ENCODE results near the gene TSPOAP1. TPM values are rescaled to one million over a fixed set of nuclear protein-coding genes. Genes with fewer than 3 reads are reported as not detected.

Gene TSPOAP1
- total and polyA plus RNA-seq, 5 experiments from 2014 or later, result 0.43 to 15.4 (median 1.9) TPM

DNA sequence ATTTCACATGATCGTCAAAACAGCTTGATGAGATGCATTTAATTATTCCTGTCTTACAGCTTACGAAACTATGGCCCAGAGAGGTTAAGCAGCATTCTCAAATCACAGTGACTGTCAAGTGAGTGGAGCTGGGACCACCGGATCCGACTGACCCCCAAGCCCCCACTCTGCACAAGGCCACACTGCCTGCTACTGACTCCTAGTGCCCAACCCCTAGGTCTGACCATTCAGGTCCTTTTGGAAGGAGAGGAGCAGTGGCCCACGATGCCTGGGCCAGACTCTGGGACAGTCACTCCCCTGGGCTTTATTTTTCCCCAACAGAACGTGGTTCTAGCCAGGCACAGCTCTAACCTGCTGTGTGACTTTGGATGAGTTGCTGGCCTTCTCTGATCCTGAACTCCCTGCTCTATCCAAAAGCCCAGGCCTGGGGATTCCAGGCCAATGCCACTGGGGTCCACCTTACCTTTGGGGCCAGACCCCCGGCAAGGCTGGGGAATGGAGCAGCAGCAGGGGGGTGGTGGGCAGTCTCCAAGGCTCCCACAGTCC lies 9.9 kb downstream of the TSPOAP1 start:
- Mint-ChIP-seq H3K4me1 (peaks cover 12 to 26% (median 18%) of the 10 kb centered on the region in 4 donors), H3K4me3 (no peak overlapping the region), H3K27me3 (no peaks in the 10 kb centered on the region), H3K9me3 (no peaks in the 10 kb centered on the region), H3K36me3 (peaks cover 0 to 6% (median 0%) of the 10 kb centered on the region in 3 donors), H3K27ac (peak overlapping the region in 6 of 10 donors; percentile 29 to 89 (median 68))
- POLR2A ChIA-PET, result interaction anchor here (1.0 to 27.5 kb wide), 5 partner anchors 8 to 169 kb away, joined by 3 to 1631 read pairs (median 93); partner anchors contain the start of genes HSF5, SUPT4H1 and TSPOAP1
- peak in 2 of 10 donors; percentile 0 to 40 for DNase-seq
- ATAC-seq, result no peak

GRCh38 chr17:58318065-58318481 lies 10.5 kb downstream of the TSPOAP1 start:
- ATAC-seq (no peak), DNase-seq (peak in 1 of 10 donors; percentile 58)
- H3K36me3 Mint-ChIP-seq, result peaks cover 0 to 6% (median 0%) of the 10 kb centered on the region in 3 donors
- POLR2A ChIA-PET, result interaction anchor here (0.6 to 27.5 kb wide), 10 partner anchors 9 to 257 kb away, joined by 3 to 1631 read pairs (median 8); partner anchors contain the start of genes HSF5, RNF43, SUPT4H1 and TSPOAP1
- peaks cover 10 to 20% (median 15%) of the 10 kb centered on the region in 4 donors for H3K4me1 Mint-ChIP-seq
- no peaks in the 10 kb centered on the region for H3K9me3 Mint-ChIP-seq
- peak overlapping the region in 9 of 10 donors; percentile 24 to 95 (median 73) for H3K27ac Mint-ChIP-seq
- no peaks in the 10 kb centered on the region for H3K27me3 Mint-ChIP-seq
- H3K4me3 Mint-ChIP-seq, result no peak overlapping the region

GRCh38 chr17:58317421-58318064 lies 11.1 kb downstream of the TSPOAP1 start:
- Mint-ChIP-seq H3K9me3 (no peaks in the 10 kb centered on the region), H3K27me3 (no peaks in the 10 kb centered on the region), H3K36me3 (peaks cover 0 to 6% (median 0%) of the 10 kb centered on the region in 3 donors), H3K27ac (peak overlapping the region; percentile 46 to 95 (median 89)), H3K4me3 (peak overlapping the region in 6 of 10 donors; percentile 16 to 57 (median 37)), H3K4me1 (peaks cover 10 to 20% (median 15%) of the 10 kb centered on the region in 4 donors)
- POLR2A ChIA-PET, result interaction anchor here (0.6 to 27.5 kb wide), 11 partner anchors 9 to 257 kb away, joined by 3 to 1631 read pairs (median 3); partner anchors contain the start of genes HSF5, RNF43, SUPT4H1 and TSPOAP1
- DNase-seq (peak; percentile 44 to 88 (median 72)), ATAC-seq (peak; percentile 97)

GRCh38 chr17:58316260-58316960 lies 12.2 kb downstream of the TSPOAP1 start:
- Mint-ChIP-seq H3K9me3 (no peaks in the 10 kb centered on the region), H3K36me3 (peaks cover 0 to 6% (median 0%) of the 10 kb centered on the region in 3 donors), H3K4me3 (no peak overlapping the region), H3K27ac (peak overlapping the region in 1 of 10 donors; percentile 5), H3K27me3 (no peaks in the 10 kb centered on the region), H3K4me1 (peaks cover 9 to 16% (median 12%) of the 10 kb centered on the region in 4 donors)
- ATAC-seq (no peak), DNase-seq (peak in 1 of 10 donors; percentile 14)
- POLR2A ChIA-PET, result interaction anchor here (1.1 to 27.5 kb wide), 6 partner anchors 10 to 172 kb away, joined by 3 to 1631 read pairs (median 53); partner anchors contain the start of genes HSF5, RNF43, SUPT4H1 and TSPOAP1

DNA sequence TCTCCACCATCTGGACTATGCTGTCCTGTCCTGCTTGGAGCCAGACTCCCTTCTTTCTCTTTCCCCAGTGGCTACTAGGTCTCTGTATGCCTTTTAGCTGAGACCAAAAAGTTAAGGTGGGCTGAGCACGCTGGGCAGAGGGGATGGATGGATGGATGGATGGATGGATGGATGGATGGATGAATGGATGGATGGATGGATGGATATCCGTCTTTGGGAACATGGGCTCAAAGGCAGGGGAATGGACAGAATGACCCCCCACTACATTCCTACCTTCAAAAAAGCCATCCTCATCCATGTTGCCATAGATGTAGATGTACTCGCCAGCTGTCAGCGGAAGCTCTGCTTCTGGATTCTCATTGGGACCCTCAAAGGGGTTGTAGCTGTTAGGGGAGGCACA lies 12.8 kb downstream of the TSPOAP1 start:
- DNase-seq (no peak), ATAC-seq (no peak)
- Mint-ChIP-seq H3K36me3 (peaks cover 0 to 6% (median 0%) of the 10 kb centered on the region in 3 donors), H3K4me1 (peaks cover 9 to 16% (median 11%) of the 10 kb centered on the region in 4 donors), H3K4me3 (no peak overlapping the region), H3K9me3 (no peaks in the 10 kb centered on the region), H3K27me3 (no peaks in the 10 kb centered on the region), H3K27ac (no peak overlapping the region)
- POLR2A ChIA-PET, result interaction anchor here (4.5 to 27.5 kb wide), 3 partner anchors 11 to 39 kb away, joined by 93 to 1631 read pairs (median 709); partner anchors contain the start of genes SUPT4H1 and TSPOAP1

- H3K27me3 Mint-ChIP-seq, result no peaks in the 10 kb centered on the region
- no peak overlapping the region for H3K4me3 Mint-ChIP-seq
- DNase-seq, result no peak
- H3K27ac Mint-ChIP-seq, result peak overlapping the region in 3 of 10 donors; percentile 24 to 81 (median 51)
- POLR2A ChIA-PET, result interaction anchor here (26.6 to 27.5 kb wide), 2 partner anchors 24 to 40 kb away, joined by 709 to 1631 read pairs; partner anchors contain the start of gene SUPT4H1
- no peak for ATAC-seq
- H3K9me3 Mint-ChIP-seq, result no peaks in the 10 kb centered on the region
- H3K4me1 Mint-ChIP-seq, result peaks cover 9 to 16% (median 11%) of the 10 kb centered on the region in 4 donors
- peaks cover 0 to 6% (median 0%) of the 10 kb centered on the region in 3 donors for H3K36me3 Mint-ChIP-seq
Observed at GRCh38 chr17:58315281-58315711, 13.3 kb downstream of the TSPOAP1 start.

GRCh38 chr17:58314706-58315015 lies 13.9 kb downstream of the TSPOAP1 start:
- peaks cover 0 to 8% (median 0%) of the 10 kb centered on the region in 3 donors for H3K36me3 Mint-ChIP-seq
- POLR2A ChIA-PET, result interaction anchor here (26.6 to 27.5 kb wide), 2 partner anchors 25 to 40 kb away, joined by 709 to 1631 read pairs; partner anchors contain the start of gene SUPT4H1
- ATAC-seq (no peak), DNase-seq (no peak)
- no peak overlapping the region for H3K4me3 Mint-ChIP-seq
- H3K27ac Mint-ChIP-seq, result peak overlapping the region in 1 of 10 donors; percentile 27
- no peaks in the 10 kb centered on the region for H3K9me3 Mint-ChIP-seq
- H3K27me3 Mint-ChIP-seq, result no peaks in the 10 kb centered on the region
- H3K4me1 Mint-ChIP-seq, result peaks cover 7 to 16% (median 11%) of the 10 kb centered on the region in 4 donors

DNA sequence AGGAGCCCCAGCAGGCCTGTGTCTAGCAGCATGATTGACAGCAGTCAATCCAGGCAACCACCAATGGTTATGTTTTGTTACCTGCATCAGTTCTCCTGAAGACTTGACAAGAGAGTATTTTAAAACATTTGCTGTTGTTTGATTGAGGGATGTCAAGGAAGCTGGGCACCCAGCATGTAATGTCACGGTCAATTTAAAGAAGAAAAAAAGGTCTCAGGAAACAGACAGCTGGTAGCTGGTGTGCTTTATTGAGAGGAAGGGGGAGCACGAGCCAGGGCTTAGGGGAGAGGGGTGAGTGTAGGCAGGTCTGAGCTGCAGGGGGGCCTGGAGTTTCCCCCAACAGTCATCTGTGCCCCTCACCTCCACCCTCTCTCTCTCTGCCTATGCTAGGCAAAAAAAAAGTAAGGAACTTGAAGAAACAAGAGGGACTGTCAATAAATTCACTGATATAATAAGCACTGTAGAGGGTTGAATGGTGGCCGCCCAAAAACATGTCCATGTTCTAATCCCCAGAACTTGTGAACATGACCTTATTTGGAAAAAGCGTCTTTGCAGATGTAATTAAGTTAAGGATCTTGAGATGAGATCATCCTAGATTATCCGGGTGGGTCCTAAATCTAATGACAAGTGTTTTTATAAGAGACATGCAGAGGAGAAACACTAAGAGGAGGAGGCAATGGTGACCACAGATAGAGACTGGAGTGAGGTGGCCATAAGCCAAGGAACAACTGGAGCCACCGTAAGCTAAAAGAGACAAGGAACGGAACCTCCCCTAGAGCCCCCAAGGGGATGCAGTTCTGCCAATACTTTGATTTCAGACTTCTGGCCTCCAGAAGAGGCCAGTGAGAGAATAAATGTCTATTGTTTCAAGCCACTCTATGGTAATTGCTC lies 14.5 kb downstream of the TSPOAP1 start:
- DNase-seq (no peak), ATAC-seq (no peak)
- H3K9me3 Mint-ChIP-seq, result no peaks in the 10 kb centered on the region
- peaks cover 0 to 8% (median 0%) of the 10 kb centered on the region in 3 donors for H3K36me3 Mint-ChIP-seq
- peak overlapping the region in 4 of 10 donors; percentile 27 to 42 (median 34) for H3K27ac Mint-ChIP-seq
- POLR2A ChIA-PET, result interaction anchor here (26.6 to 27.5 kb wide), 2 partner anchors 25 to 41 kb away, joined by 709 to 1631 read pairs; partner anchors contain the start of gene SUPT4H1
- H3K4me3 Mint-ChIP-seq, result no peak overlapping the region
- H3K4me1 Mint-ChIP-seq, result peaks cover 7 to 14% (median 11%) of the 10 kb centered on the region in 4 donors
- H3K27me3 Mint-ChIP-seq, result no peaks in the 10 kb centered on the region

DNA sequence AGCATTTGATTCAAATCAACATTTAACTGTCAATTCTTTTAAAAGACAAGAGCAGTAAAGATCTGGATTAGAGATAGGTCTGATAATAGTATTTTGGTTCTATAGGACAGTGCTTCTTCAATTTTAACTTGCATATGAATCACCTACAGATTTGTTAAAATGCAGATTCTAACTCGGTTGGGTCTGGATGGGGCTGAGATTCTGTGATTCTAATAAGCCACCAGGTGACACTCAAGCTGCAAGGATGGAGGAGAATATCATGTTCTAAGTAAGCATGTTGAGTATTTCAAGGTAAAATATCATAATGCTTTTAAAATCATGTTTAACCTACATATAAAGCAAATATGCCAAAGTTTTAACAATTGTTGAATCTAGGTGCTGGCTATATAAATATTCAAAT lies 15.8 kb downstream of the TSPOAP1 start:
- Mint-ChIP-seq H3K9me3 (no peaks in the 10 kb centered on the region), H3K27ac (peak overlapping the region in 2 of 10 donors; percentile 40 to 68), H3K4me1 (peaks cover 6 to 9% (median 8%) of the 10 kb centered on the region in 4 donors), H3K27me3 (no peaks in the 10 kb centered on the region), H3K36me3 (peaks cover 0 to 8% (median 0%) of the 10 kb centered on the region in 3 donors), H3K4me3 (no peak overlapping the region)
- POLR2A ChIA-PET, result interaction anchor here (1.0 to 1.7 kb wide), 2 partner anchors 15 to 38 kb away, joined by 5 to 6 read pairs; no protein-coding TSS in a partner anchor
- ATAC-seq (no peak), DNase-seq (no peak)

DNA sequence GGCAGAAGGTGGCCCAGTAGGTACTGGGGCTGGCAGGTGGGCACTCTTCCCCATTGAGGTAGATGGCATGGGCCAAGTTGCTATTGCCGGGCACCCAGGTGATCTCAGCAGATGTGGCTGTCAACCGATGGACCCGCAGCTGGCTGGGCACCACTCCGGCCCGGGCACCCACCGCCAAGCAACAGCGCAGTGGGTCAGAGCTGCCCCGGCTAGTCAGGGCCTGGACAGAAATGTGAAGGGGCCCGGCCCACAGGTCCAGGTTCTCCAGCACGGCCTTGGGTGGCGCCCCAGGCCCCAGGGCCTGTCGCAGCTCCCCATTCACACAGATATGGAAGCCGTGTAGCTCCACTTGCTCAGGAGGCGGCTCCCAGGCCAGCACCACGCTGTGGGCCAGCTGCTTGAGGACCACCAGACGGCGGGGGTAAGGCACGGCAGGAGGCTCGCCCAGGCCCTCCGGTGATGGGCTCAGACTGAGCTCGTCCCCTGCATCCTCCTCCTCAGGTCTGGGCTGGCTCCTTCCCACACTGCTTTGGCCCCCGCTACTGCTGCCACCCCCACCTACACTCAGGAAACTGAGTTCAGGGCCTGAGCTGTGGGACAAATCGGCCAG lies 16.5 kb downstream of the TSPOAP1 start:
- DNase-seq, result no peak
- H3K9me3 Mint-ChIP-seq, result no peaks in the 10 kb centered on the region
- ATAC-seq, result no peak
- peak overlapping the region in 2 of 10 donors; percentile 50 to 55 for H3K27ac Mint-ChIP-seq
- POLR2A ChIA-PET, result interaction anchor here (0.6 to 1.7 kb wide), 3 partner anchors 16 to 65 kb away, joined by 3 to 6 read pairs (median 5); no protein-coding TSS in a partner anchor
- peaks cover 0 to 2% (median under 1%) of the 10 kb centered on the region in 4 donors for H3K4me1 Mint-ChIP-seq
- H3K4me3 Mint-ChIP-seq, result no peak overlapping the region
- H3K27me3 Mint-ChIP-seq, result no peaks in the 10 kb centered on the region
- H3K36me3 Mint-ChIP-seq, result peaks cover 0 to 9% (median 3%) of the 10 kb centered on the region in 3 donors

DNA sequence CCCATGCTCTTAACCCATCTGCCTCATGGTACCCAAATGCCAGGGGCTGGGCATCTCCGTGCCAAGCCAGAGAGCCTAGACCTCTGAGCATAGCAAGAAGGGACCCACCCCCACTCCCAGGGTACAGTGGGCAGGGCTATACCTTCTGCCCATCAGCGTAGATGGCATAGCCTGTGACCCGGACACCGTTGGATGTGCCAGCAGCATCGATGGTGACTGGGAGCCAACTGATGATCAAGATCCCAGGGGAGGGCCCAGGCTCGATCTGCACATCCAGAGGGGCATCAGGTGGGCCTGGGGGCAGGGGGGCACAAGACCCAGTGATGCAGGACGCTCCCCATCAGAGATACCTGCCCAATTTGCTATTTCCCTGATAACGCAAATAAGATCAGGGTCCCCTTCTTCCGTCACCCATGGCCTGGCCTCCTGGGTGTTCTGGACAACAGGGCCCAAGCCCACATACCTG lies 17.1 kb downstream of the TSPOAP1 start:
- Mint-ChIP-seq H3K27me3 (no peaks in the 10 kb centered on the region), H3K36me3 (peaks cover 0 to 13% (median 5%) of the 10 kb centered on the region in 3 donors), H3K4me1 (no peaks in the 10 kb centered on the region), H3K27ac (no peak overlapping the region), H3K4me3 (no peak overlapping the region), H3K9me3 (no peaks in the 10 kb centered on the region)
- no peak for ATAC-seq
- POLR2A ChIA-PET, result interaction anchor here (0.6 to 1.7 kb wide), 3 partner anchors 16 to 64 kb away, joined by 3 to 6 read pairs (median 5); no protein-coding TSS in a partner anchor
- DNase-seq, result peak in 1 of 10 donors; percentile 57
